DMS 273 treated with DMSO at 0.1 percent for 48 hours (cell line): Measurements from ENCODE around the gene CDH26.
"Not testable (repeated sequence)": the region's sequence is repeated elsewhere in the genome, so short reads cannot be mapped to it uniquely, and the experiment has no call there.

Source experiments
- DNase-seq: peaks from one replicate; lab custom pipeline; 2025; lab: John Stamatoyannopoulos, UW

CDH26 gene

GRCh38 chr20:59940956-59941294, 17.3 kb upstream of the CDH26 start:
- no peak for DNase-seq

GRCh38 chr20:59942245-59942644, 16.0 kb upstream of the CDH26 start:
- DNase-seq = no peak

- no peak for DNase-seq
Measured at GRCh38 chr20:59944726-59945125, 13.5 kb upstream of the CDH26 start.

- no peak for DNase-seq
Measured at GRCh38 chr20:59945175-59945574, 13.0 kb upstream of the CDH26 start.

GRCh38 chr20:59945731-59946130, 12.5 kb upstream of the CDH26 start:
- DNase-seq = no peak

GRCh38 chr20:59947376-59947775, 10.8 kb upstream of the CDH26 start:
- no peak for DNase-seq

- DNase-seq = no peak
Measured at GRCh38 chr20:59948212-59948611, 10.0 kb upstream of the CDH26 start.

GRCh38 chr20:59948828-59949720, 9.1 kb upstream of the CDH26 start:
- peak; percentile 8 for DNase-seq

GRCh38 chr20:59949911-59950310, 8.3 kb upstream of the CDH26 start:
- DNase-seq = no peak

GRCh38 chr20:59954718-59955117, 3.5 kb upstream of the CDH26 start:
- DNase-seq = no peak

- DNase-seq = no peak
Measured at GRCh38 chr20:59955131-59955796, 3.0 kb upstream of the CDH26 start.

GRCh38 chr20:59957568-59957967, 655 bp upstream of the CDH26 start:
- not testable (repeated sequence) for DNase-seq

GRCh38 chr20:59958626-59959025, 403 bp downstream of the CDH26 start:
- no peak for DNase-seq

GRCh38 chr20:59961423-59961822, 3.2 kb downstream of the CDH26 start:
- DNase-seq = no peak

GRCh38 chr20:59962155-59962554, 3.9 kb downstream of the CDH26 start:
- DNase-seq = no peak

- no peak for DNase-seq
Measured at GRCh38 chr20:59966428-59966827, 8.2 kb downstream of the CDH26 start.

GRCh38 chr20:59971428-59971827, 13.2 kb downstream of the CDH26 start:
- DNase-seq = no peak

- DNase-seq = no peak
Measured at GRCh38 chr20:59972037-59972801, 14.0 kb downstream of the CDH26 start.

- no peak for DNase-seq
Measured at GRCh38 chr20:59976156-59976782, 18.0 kb downstream of the CDH26 start.

GRCh38 chr20:59977086-59977485, 18.9 kb downstream of the CDH26 start:
- no peak for DNase-seq

GRCh38 chr20:59983076-59983475, 24.9 kb downstream of the CDH26 start:
- DNase-seq = no peak

GRCh38 chr20:59984541-59984940, 26.3 kb downstream of the CDH26 start:
- DNase-seq = no peak
